Measurements from ENCODE around the gene KRTAP21-2. TPM values are rescaled to one million over a fixed set of nuclear protein-coding genes. Genes with fewer than 3 reads are reported as not detected.

Gene KRTAP21-2
- total RNA-seq (not detected), polyA plus RNA-seq (not detected)
- long read RNA-seq, donor 1 = 0 reads
- long read RNA-seq, donor 2 = 0 reads
- long read RNA-seq, donor 3 = 0 reads
- long read RNA-seq, donor 4 = 0 reads
- long read RNA-seq, donor 5 = 0 reads

DNA sequence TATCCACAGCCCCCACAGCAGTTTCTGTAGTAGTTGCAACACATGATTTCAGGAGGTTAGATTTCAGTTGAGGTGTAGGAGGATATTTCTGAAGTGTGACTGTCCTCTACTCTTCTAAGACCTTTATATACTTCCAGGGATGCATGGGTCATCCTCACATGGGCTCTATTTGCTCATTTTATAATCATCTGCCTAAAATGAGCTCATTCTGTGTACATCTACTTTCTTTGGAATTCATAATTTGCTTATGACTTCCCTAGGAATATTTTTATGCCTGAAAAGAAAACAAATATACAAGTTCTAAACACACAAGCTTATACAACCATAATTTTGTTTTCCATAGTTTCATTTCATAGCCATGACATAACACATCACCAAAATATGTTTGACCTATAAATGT lies at the start of gene KRTAP21-2:
TSS of gene KRTAP21-2 (minus strand) at position 101 of the 400 bp plus-strand sequence. CDS start at position 44, 57 bp downstream.
- no peak for DNase-seq
- Histone ChIP-seq H3K9me3 (ENCODE audit: control insufficient read depth in 4 of 4, insufficient read depth in 3 of 4, low read length in 3 of 4) (no peaks in the 10 kb centered on the region), H3K27me3 (ENCODE audit: control insufficient read depth in 3 of 3, insufficient read depth in 3 of 3, low read length in 2 of 3) (no peaks in the 10 kb centered on the region), H3K4me1 (ENCODE audit: control insufficient read depth in 5 of 5, insufficient read depth in 5 of 5, low read length in 5 of 5) (no peaks in the 10 kb centered on the region), H3K27ac (ENCODE audit: low read depth in 1 of 2, low read length in 1 of 2) (no peak within 1 kb of the TSS), H3K36me3 (ENCODE audit: control insufficient read depth in 4 of 4, insufficient read depth in 4 of 4, low read length in 4 of 4) (no peaks in the 10 kb centered on the region), H3K9ac (ENCODE audit: insufficient read depth in 1 of 2, low read length in 2 of 2) (no peak within 1 kb of the TSS), H3K4me3 (no peak within 1 kb of the TSS)
- TF ChIP-seq CTCF (IDR thresholded peaks at IDR 0.05; ENCODE audit: control extremely low read depth, extremely low read depth) = no peak
- ATAC-seq (ENCODE audit: insufficient read depth, low FRiP score) = no peak

DNA sequence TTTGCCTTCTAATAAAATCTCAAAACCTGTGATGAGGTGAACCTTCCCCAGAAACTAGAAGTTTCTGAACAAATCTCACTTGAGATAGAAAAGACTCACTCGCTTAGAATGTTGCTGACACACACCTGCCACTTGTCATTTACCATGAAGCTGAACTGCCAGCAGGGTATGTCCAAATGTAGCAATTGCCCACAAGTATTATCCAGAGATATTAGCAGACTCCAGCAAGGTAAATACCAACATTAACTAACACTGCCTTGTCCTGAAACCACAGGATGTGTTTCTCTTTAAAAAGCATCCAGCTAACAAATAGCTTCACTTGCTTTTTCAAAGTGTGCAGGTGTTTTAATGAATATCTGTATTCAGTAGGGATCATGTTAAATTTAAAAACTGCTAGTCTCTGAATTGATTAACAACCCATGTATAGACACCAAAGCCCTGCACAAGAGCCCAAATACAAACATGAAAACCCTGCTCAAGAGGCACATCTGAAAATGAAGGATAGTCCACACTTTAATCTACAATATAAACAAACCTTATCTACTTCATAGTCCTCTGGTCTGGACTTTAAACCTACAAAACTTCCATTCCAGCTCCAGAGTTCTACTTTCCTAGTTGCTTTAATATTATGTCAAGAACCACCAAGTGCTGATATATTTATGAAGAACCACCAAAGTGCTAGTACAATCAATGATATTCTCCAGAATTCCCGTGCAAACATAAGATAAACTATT lies 46.7 kb upstream of the KRTAP21-2 start:
- WGBS, 2 donors = 51 to 57% methylated on average over 2 of the region's 2 CpGs
- no peak overlapping the region for H3K27ac ChIP-seq (ENCODE audit: low read depth in 1 of 2, low read length in 1 of 2)
- no peaks in the 10 kb centered on the region for H3K36me3 ChIP-seq (ENCODE audit: control insufficient read depth in 4 of 4, insufficient read depth in 4 of 4, low read length in 4 of 4)
- H3K27me3 ChIP-seq (ENCODE audit: control insufficient read depth in 3 of 3, insufficient read depth in 3 of 3, low read length in 2 of 3) = no peaks in the 10 kb centered on the region
- H3K4me1 ChIP-seq (ENCODE audit: control insufficient read depth in 5 of 5, insufficient read depth in 5 of 5, low read length in 5 of 5) = no peaks in the 10 kb centered on the region
- H3K4me3 ChIP-seq = no peak overlapping the region
- no peak for TF ChIP-seq CTCF (IDR thresholded peaks at IDR 0.05; ENCODE audit: control extremely low read depth, extremely low read depth)
- DNase-seq (no peak), ATAC-seq (ENCODE audit: insufficient read depth, low FRiP score) (no peak)
- peaks cover 0 to 2% (median 0%) of the 10 kb centered on the region in 4 donors for H3K9me3 ChIP-seq (ENCODE audit: control insufficient read depth in 4 of 4, insufficient read depth in 3 of 4, low read length in 3 of 4)
- no peak overlapping the region for H3K9ac ChIP-seq (ENCODE audit: insufficient read depth in 1 of 2, low read length in 2 of 2)

- no peaks in the 10 kb centered on the region for H3K27me3 ChIP-seq (ENCODE audit: control insufficient read depth in 3 of 3, insufficient read depth in 3 of 3, low read length in 2 of 3)
- no peaks in the 10 kb centered on the region for H3K36me3 ChIP-seq (ENCODE audit: control insufficient read depth in 4 of 4, insufficient read depth in 4 of 4, low read length in 4 of 4)
- 96 to 97% methylated on average over 1 of the region's 1 CpG for WGBS, 2 donors
- H3K4me3 ChIP-seq = no peak overlapping the region
- no peak overlapping the region for H3K27ac ChIP-seq (ENCODE audit: low read depth in 1 of 2, low read length in 1 of 2)
- DNase-seq = no peak
- no peak for TF ChIP-seq CTCF (IDR thresholded peaks at IDR 0.05; ENCODE audit: control extremely low read depth, extremely low read depth)
- H3K9me3 ChIP-seq (ENCODE audit: control insufficient read depth in 4 of 4, insufficient read depth in 3 of 4, low read length in 3 of 4) = no peaks in the 10 kb centered on the region
- no peak overlapping the region for H3K9ac ChIP-seq (ENCODE audit: insufficient read depth in 1 of 2, low read length in 2 of 2)
- no peak for ATAC-seq (ENCODE audit: insufficient read depth, low FRiP score)
- H3K4me1 ChIP-seq (ENCODE audit: control insufficient read depth in 5 of 5, insufficient read depth in 5 of 5, low read length in 5 of 5) = no peaks in the 10 kb centered on the region
Observed at GRCh38 chr21:30779249-30779648, 32.2 kb upstream of the KRTAP21-2 start.

Data from lung (tissue), 16 donors.